ENCODE data around the gene NUDT19.

Gene NUDT19

DNA sequence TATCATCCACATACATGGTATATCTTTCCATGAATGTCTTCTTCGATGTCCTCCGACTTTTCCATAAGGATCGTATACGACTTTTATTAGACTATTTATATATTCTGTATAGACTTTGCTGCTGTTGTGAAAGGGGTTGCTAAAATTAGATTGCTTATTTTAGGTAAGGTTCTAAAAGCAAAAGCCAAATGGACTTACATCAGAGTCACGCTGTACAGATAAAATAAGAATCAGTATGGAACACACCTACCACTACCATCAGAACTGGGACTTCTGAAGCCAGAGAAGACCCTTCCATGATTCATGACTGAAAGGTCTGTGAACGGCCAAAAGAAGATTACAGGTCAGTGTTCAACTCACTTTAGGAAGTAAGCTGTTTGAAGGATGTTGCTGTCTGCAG is 25.5 kb upstream of the NUDT19 start:
- no peak for DNase-seq (ENCODE audit: low read depth)
- TF ChIP-seq, protein P1, sequence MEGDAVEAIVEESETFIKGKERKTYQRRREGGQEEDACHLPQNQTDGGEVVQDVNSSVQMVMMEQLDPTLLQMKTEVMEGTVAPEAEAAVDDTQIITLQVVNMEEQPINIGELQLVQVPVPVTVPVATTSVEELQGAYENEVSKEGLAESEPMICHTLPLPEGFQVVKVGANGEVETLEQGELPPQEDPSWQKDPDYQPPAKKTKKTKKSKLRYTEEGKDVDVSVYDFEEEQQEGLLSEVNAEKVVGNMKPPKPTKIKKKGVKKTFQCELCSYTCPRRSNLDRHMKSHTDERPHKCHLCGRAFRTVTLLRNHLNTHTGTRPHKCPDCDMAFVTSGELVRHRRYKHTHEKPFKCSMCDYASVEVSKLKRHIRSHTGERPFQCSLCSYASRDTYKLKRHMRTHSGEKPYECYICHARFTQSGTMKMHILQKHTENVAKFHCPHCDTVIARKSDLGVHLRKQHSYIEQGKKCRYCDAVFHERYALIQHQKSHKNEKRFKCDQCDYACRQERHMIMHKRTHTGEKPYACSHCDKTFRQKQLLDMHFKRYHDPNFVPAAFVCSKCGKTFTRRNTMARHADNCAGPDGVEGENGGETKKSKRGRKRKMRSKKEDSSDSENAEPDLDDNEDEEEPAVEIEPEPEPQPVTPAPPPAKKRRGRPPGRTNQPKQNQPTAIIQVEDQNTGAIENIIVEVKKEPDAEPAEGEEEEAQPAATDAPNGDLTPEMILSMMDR (IDR thresholded peaks at IDR 0.05; ENCODE audit: insufficient read depth, low read depth, low read length, missing control alignments) = no peak
- H3K4me3 ChIP-seq (ENCODE audit: low read depth, low read length) = no peak overlapping the region

DNA sequence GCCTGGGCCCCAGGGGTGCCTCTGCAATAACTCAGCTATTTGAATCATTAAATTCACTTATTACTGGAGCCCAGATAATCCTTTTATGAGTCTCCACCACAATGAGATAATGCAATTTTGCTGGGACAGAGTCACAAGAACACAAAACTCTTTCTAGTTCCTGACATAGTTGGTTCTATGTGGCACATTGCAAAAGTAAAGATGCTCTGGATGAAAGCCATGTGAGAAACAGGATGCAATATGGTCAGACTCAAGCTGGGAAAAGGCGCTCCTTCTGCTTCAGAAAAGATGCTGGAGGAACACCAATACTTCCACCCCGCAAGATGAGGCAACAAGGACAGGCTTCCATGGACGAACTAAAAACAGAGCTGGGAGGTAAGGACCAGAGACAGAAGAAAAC is 22.3 kb upstream of the NUDT19 start:
- TF ChIP-seq, protein P1 (IDR thresholded peaks at IDR 0.05; ENCODE audit: insufficient read depth, low read depth, low read length, missing control alignments) = no peak
- no peak for DNase-seq (ENCODE audit: low read depth)
- no peak overlapping the region for H3K4me3 ChIP-seq (ENCODE audit: low read depth, low read length)

DNA sequence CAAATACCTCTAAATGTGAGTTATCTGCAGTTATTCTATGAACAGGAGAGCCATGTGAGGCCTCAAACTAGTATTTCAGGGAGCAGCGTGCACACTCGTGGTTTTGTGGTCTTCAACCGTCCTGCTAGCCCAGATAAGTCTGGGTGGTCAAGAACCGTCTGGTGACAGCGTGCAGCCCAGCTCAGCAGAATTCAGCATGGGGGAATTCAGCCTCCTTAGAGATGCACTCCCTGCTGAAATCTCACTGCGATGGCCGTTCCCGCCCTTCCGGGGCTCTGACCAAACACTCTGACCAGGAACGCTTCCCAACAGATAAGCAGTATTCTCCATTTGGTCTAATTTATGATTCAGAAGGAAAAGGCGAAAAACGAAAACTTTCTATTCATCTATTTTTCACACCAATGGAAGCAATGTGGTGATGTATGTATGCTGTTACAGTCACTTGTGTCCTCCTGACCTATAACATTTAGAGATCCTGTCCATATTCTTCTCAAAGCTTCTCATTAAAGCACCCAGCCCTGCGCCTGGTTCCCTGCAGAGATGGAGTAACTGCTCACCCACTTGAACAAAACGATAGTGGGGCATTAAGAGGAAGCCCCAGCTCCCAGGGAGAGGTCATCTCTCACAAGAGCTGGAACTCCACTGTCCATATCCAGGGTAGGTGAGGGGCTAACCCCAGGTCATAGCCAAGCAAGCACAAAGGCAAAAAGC is 19.6 kb upstream of the NUDT19 start:
- no peak for DNase-seq (ENCODE audit: low read depth)
- TF ChIP-seq, protein P1 (IDR thresholded peaks at IDR 0.05; ENCODE audit: insufficient read depth, low read depth, low read length, missing control alignments) = no peak
- no peak overlapping the region for H3K4me3 ChIP-seq (ENCODE audit: low read depth, low read length)

GRCh38 chr19:32672841-32673240 is 18.8 kb upstream of the NUDT19 start:
- H3K4me3 ChIP-seq (ENCODE audit: low read depth, low read length) = no peak overlapping the region
- TF ChIP-seq, protein P1 (IDR thresholded peaks at IDR 0.05; ENCODE audit: insufficient read depth, low read depth, low read length, missing control alignments) = no peak
- no peak for DNase-seq (ENCODE audit: low read depth)

GRCh38 chr19:32673573-32673972 is 18.0 kb upstream of the NUDT19 start:
- no peak for DNase-seq (ENCODE audit: low read depth)
- peak overlapping the region; percentile 73 for H3K4me3 ChIP-seq (ENCODE audit: low read depth, low read length)
- TF ChIP-seq, protein P1 (IDR thresholded peaks at IDR 0.05; ENCODE audit: insufficient read depth, low read depth, low read length, missing control alignments) = no peak

GRCh38 chr19:32674153-32674930 is 17.3 kb upstream of the NUDT19 start:
- peak overlapping the region; percentile 73 for H3K4me3 ChIP-seq (ENCODE audit: low read depth, low read length)
- TF ChIP-seq, protein P1 (IDR thresholded peaks at IDR 0.05; ENCODE audit: insufficient read depth, low read depth, low read length, missing control alignments) = no peak
- DNase-seq (ENCODE audit: low read depth) = no peak
